GM10266 (cell line): ENCODE measurements around the gene SRSF12.
A peak's percentile ranks its signal among the peaks of the same experiment; 100 is the strongest.

ENCODE experiments used
- DNase-seq: peaks from one replicate; pipeline ENCODE4 v3.0.0; 2012; ENCODE audit errors: extremely low spot score
- TF ChIP-seq, protein P1 (sequence below): IDR thresholded peaks from 2 replicates; pipeline ENCODE4 v1.5.1; 2012; ENCODE audit warnings: mild to moderate bottlenecking, low read depth; ENCODE audit not compliant: control insufficient read depth, insufficient read depth; ENCODE audit errors: missing control alignments

The SRSF12 gene

GRCh38 chr6:89122625-89123024 is 4.8 kb upstream of the SRSF12 start:
- peak; percentile 56 for DNase-seq
- TF ChIP-seq, protein P1, sequence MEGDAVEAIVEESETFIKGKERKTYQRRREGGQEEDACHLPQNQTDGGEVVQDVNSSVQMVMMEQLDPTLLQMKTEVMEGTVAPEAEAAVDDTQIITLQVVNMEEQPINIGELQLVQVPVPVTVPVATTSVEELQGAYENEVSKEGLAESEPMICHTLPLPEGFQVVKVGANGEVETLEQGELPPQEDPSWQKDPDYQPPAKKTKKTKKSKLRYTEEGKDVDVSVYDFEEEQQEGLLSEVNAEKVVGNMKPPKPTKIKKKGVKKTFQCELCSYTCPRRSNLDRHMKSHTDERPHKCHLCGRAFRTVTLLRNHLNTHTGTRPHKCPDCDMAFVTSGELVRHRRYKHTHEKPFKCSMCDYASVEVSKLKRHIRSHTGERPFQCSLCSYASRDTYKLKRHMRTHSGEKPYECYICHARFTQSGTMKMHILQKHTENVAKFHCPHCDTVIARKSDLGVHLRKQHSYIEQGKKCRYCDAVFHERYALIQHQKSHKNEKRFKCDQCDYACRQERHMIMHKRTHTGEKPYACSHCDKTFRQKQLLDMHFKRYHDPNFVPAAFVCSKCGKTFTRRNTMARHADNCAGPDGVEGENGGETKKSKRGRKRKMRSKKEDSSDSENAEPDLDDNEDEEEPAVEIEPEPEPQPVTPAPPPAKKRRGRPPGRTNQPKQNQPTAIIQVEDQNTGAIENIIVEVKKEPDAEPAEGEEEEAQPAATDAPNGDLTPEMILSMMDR: peak; percentile 58

GRCh38 chr6:89121934-89122333 is 4.1 kb upstream of the SRSF12 start:
- TF ChIP-seq, protein P1: no peak
- DNase-seq: no peak

GRCh38 chr6:89120371-89120770 is 2.5 kb upstream of the SRSF12 start:
- TF ChIP-seq, protein P1: no peak
- DNase-seq: no peak

DNA sequence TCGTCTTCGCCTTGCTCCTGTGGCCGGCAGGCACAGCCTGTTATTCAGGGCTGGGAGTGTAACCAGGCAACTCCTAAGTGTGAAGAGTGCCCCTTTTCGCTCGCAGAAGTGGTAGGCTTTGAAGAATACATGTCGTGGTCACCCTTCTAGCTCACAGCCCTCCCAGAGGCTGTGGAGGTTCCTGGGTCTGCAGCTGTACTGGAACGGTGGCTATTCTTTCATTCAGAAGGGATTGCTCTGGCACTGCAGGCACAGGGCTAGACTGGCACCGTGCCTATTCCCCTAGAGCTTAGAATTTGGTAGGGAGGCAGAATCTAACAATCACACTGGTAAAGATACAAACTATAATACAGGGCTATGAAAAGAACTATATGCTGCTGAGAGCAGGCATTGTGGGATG is 1.1 kb upstream of the SRSF12 start:
- TF ChIP-seq, protein P1: no peak
- DNase-seq: peak; percentile 27

GRCh38 chr6:89116702-89117101 is 1.2 kb downstream of the SRSF12 start:
- TF ChIP-seq, protein P1: no peak
- no peak for DNase-seq

GRCh38 chr6:89111933-89112332 is 5.9 kb downstream of the SRSF12 start:
- TF ChIP-seq, protein P1: no peak
- no peak for DNase-seq

DNA sequence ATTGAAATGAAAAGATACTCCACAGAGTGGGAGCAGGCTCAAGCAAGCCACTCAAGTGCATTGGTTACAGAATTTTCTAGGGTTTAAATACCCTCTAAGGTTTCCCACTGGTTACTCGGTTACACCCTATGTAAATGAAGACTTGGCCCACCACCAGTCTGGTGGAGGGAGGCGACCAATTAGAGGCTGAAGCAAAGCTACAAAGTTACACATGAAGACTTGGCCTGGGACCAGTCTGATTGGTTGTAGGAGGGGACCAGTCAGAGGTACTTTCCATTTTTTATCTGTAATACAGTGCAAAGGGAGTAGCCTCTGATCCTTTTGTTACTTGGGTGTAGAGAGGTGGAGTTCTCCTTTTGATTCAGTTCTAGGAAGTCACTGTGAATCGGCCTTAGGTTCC is 7.6 kb downstream of the SRSF12 start:
- TF ChIP-seq, protein P1: no peak
- no peak for DNase-seq
